Spleen (tissue), 7 donors: ENCODE data around the gene ING2.

Experiments used
- CTCF ChIP-seq, 11 experiments: fragments of 200-600 bp in 7 of 11; fragments of 450-650 bp in 4 of 11; sonication (generic) in 4 of 11; IDR thresholded peaks in 8 of 11; conservative IDR thresholded peaks in 3 of 11; 1 replicate in 7 of 11; 2 replicates in 4 of 11; pipeline versions ENCODE4 v1.4.0 to v1.8.0; 2016 to 2021; ENCODE audit warnings: antibody characterized with exemption in 11 of 11, inconsistent platforms in 4 of 11, mild to moderate bottlenecking in 1 of 11
- POLR2AphosphoS5 ChIP-seq, 3 donors: sonication (generic); formaldehyde crosslinking; IDR thresholded peaks; one replicate each; pipeline ENCODE4 v1.5.1; 2017; ENCODE audit warnings: antibody characterized with exemption in 3 of 3
- donor health status: DM: no; HTN: no; CAD: no; lungs with moderate emphysema.
- donor health status: DM: no; HTN: no; CAD: no.
- donor health status: DM: no; HTN: no; CAD: no.

- TF ChIP-seq CTCF (IDR thresholded peaks at IDR 0.05 in 8 of 11, conservative IDR thresholded peaks at IDR 0.05 in 3 of 11), result no peak
- TF ChIP-seq POLR2AphosphoS5 (IDR thresholded peaks at IDR 0.05), result no peak
Measured at GRCh38 chr4:183541010-183541751, 36.3 kb downstream of the ING2 start.
